ENCODE measurements around the gene ADAMTSL3.

ADAMTSL3 gene

DNA sequence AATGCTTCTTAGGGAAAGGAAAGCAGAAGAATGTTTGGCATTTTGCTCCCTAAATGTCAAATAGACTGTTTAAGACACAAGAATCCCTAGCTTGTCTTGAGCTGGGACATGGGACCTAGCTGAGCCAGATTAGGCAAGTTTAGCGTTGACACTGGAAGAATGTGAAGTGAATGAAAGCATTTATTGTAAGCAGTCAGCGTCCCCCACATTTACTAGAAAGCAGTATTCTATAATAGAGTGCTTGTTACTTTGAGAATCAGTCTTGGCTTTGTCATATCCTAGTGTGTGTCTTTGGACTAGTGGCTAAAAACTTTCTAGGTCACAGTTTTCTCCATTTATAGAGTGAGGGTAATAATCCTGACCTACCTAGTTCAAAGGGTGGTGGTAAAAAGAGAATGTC is 161.6 kb downstream of the ADAMTSL3 start:
- in situ Hi-C loops (cut with MboI; ENCODE audit: low sequenced_read_pairs, unreplicated experiment) = no loop called here
- TF ChIP-seq, protein P1, sequence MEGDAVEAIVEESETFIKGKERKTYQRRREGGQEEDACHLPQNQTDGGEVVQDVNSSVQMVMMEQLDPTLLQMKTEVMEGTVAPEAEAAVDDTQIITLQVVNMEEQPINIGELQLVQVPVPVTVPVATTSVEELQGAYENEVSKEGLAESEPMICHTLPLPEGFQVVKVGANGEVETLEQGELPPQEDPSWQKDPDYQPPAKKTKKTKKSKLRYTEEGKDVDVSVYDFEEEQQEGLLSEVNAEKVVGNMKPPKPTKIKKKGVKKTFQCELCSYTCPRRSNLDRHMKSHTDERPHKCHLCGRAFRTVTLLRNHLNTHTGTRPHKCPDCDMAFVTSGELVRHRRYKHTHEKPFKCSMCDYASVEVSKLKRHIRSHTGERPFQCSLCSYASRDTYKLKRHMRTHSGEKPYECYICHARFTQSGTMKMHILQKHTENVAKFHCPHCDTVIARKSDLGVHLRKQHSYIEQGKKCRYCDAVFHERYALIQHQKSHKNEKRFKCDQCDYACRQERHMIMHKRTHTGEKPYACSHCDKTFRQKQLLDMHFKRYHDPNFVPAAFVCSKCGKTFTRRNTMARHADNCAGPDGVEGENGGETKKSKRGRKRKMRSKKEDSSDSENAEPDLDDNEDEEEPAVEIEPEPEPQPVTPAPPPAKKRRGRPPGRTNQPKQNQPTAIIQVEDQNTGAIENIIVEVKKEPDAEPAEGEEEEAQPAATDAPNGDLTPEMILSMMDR (IDR thresholded peaks at IDR 0.05; ENCODE audit: borderline replicate concordance, control extremely low read depth, extremely low read depth, insufficient read depth, missing control alignments) = no peak
- DNase-seq (ENCODE audit: low spot score) = no peak

DNA sequence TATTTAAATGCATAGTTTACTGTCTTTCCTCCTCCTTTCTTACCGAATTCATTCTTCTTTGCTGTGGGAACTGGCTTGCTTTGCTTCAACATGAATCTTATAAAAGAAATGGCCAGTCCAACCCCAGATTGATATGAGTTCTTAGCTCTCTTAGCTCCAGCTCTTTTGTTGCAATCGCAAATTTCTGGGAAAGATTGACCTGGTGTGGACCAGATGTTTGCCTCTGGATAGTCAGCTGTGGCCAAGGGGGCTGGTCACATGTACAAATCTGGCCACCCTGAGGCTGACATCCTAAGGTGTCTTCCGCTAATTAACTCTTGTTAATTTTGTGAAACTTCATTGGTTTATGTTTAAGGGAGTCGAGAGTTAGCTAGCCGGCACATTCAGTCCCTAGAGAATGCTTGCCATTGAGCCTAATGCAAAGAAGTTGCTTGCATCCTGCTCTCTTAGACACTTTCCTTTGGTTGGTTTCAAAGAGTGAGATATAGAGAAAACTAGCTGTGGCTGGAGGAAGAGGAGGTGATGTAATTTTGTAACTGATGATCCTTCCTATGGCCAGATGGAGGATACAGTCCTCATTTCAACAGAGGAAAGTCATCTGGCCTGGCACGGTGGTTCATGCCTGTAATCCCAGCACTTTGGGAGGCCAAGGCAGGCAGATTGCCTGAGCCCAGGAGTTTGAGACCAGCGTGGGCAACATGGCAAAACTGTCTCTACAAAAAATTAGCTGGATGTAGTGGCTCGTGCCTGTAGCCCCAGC is 162.4 kb downstream of the ADAMTSL3 start:
- in situ Hi-C loops (cut with MboI; ENCODE audit: low sequenced_read_pairs, unreplicated experiment) = no loop called here

DNA sequence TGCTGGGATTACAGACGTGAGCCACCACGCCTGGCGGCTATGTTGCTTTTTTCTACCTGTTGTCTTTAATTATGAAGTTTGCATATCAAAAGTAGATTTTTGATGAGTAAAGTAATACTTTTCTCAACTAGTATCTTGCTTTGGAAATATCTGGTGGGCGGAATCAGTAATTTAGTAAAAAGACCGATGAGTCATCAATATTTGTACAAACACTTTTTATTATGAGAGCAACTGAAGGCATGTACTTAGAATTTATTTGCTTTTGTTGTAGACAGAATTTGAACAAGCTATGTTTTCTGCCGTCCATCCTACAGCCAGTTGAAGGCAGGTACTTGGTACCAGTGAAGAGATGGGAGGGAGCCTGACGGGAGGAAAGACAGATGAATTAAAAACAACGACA is 164.7 kb downstream of the ADAMTSL3 start:
- in situ Hi-C loops (cut with MboI; ENCODE audit: low sequenced_read_pairs, unreplicated experiment) = no loop called here
- TF ChIP-seq, protein P1 (IDR thresholded peaks at IDR 0.05; ENCODE audit: borderline replicate concordance, control extremely low read depth, extremely low read depth, insufficient read depth, missing control alignments) = no peak
- no peak for DNase-seq (ENCODE audit: low spot score)

More for the DNA sequence above, 162.4 kb downstream of the ADAMTSL3 start:
- no peak for DNase-seq (ENCODE audit: low spot score)
- TF ChIP-seq, protein P1 (IDR thresholded peaks at IDR 0.05; ENCODE audit: borderline replicate concordance, control extremely low read depth, extremely low read depth, insufficient read depth, missing control alignments) = no peak

DNA sequence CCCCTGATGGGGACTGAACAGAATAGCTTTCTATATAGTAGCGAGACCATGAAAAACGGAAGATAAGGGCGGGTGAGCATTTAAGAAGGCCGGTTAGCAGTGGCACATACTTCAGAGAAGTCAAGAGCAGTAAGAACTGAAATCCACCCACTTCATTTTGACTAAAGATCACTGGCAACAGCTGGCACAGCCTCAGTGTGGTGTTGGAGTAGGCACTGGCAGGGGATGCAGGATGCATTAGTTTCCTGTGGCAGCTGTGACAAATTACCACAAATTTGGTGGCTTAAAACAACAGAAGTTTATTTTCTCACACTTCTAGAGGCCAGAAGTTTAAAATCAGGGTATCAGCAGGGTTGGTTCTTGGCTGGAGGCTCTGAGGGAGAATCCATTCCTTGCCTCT is 176.5 kb downstream of the ADAMTSL3 start:
- in situ Hi-C loops (cut with MboI; ENCODE audit: low sequenced_read_pairs, unreplicated experiment) = no loop called here
- no peak for DNase-seq (ENCODE audit: low spot score)
- TF ChIP-seq, protein P1 (IDR thresholded peaks at IDR 0.05; ENCODE audit: borderline replicate concordance, control extremely low read depth, extremely low read depth, insufficient read depth, missing control alignments) = no peak

DNA sequence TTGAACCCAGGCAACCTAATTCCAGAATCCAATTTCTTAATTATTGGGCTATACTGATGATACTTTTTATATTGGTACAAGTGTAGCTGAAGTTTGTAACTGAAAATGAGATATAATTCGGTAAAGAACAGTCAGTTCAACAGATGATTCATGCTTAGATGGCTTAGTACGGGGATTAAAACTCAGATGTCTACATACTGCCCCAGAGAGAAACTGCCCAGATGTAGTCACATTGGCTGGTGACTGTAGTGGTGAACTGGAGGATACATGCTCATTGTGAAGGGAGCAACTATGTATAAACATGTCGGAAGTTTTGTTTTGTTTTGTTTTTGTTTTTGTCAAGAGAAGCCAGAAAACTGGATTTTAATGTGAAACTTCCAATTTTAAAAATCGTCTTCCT is 179.6 kb downstream of the ADAMTSL3 start:
- TF ChIP-seq, protein P1 (IDR thresholded peaks at IDR 0.05; ENCODE audit: borderline replicate concordance, control extremely low read depth, extremely low read depth, insufficient read depth, missing control alignments) = no peak
- no peak for DNase-seq (ENCODE audit: low spot score)
- in situ Hi-C loops (cut with MboI; ENCODE audit: low sequenced_read_pairs, unreplicated experiment) = no loop called here

DNA sequence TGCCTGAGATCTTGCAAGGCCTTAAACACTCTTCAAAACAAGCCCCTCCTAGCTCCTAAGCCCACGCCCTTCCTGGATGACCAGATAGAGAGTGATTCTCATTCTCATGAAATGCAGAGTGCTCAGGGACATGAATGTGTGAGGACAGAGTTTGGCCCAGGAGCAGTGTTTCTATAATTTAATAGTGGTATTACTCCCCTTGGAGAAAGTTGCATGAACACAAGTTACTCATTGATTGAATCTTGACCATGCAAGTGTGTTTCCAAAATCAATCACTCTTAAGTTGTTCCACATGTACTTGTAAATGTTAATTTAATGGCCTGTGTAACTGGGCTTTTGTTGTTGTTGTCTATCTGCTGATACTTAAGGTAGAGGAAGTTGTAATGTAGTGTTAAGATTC is 181.6 kb downstream of the ADAMTSL3 start:
- no peak for DNase-seq (ENCODE audit: low spot score)
- TF ChIP-seq, protein P1 (IDR thresholded peaks at IDR 0.05; ENCODE audit: borderline replicate concordance, control extremely low read depth, extremely low read depth, insufficient read depth, missing control alignments) = no peak
- in situ Hi-C loops (cut with MboI; ENCODE audit: low sequenced_read_pairs, unreplicated experiment) = no loop called here

Data from GM13976 (cell line).